Loucy (cell line): ENCODE results near the gene SMTN.

ENCODE experiments used
- CTCF ChIP-seq: fragments of 200-600 bp; sonication (generic); conservative IDR thresholded peaks from 2 replicates; pipeline ENCODE4 v1.5.1; 2014; ENCODE audit warnings: mild to moderate bottlenecking, antibody characterized with exemption, low read length
- EZH2phosphoT487 ChIP-seq: fragments of 200-600 bp; IDR thresholded peaks from 2 replicates; pipeline ENCODE4 v1.6.1; 2018; ENCODE audit warnings: antibody characterized with exemption, mild to moderate bottlenecking, moderate library complexity, borderline replicate concordance

DNA sequence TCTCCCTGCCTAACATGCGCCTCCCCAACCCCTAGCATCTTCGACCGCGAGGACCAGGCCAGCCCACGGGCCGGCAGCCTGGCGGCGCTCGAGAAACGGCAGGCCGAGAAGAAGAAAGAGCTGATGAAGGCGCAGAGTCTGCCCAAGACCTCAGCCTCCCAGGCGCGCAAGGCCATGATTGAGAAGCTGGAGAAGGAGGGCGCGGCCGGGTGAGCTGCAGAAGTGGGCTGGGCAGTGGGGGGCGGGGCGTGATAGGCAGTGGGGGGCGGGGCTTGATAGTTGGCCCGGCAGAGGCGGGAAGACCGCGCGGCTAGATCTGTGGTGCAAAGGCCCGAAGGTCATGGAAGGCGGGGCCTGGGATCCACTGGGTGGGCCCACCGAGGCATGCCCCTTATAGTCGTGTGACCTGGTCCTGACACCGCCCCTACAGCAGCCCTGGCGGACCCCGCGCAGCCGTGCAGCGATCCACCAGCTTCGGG is 17.6 kb downstream of the SMTN start:
- TF ChIP-seq CTCF (no peak), EZH2phosphoT487 (no peak)
